Mononuclear cell (primary cell): ENCODE results near the gene SELENOO. TPM values are rescaled to one million over a fixed set of nuclear protein-coding genes. Genes with fewer than 3 reads are reported as not detected.

Experiments used
- H3K27me3 ChIP-seq: 2 replicates; pipeline ENCODE4 v1.6.0; 2011; ENCODE audit warnings: low read length, control low read depth; ENCODE audit not compliant: insufficient read depth
- H3K4me1 ChIP-seq: 2 replicates; pipeline ENCODE4 v1.5.1; 2011; ENCODE audit warnings: mild to moderate bottlenecking, low read length, control low read depth; ENCODE audit not compliant: insufficient read depth
- H3K4me3 ChIP-seq: 2 replicates; pipeline ENCODE4 v1.5.1; 2011; ENCODE audit warnings: mild to moderate bottlenecking, low read length, moderate library complexity
- H3K9me3 ChIP-seq: 2 replicates; pipeline ENCODE4 v1.5.1; 2011; ENCODE audit warnings: low read depth, mild to moderate bottlenecking, control low read depth, low read length
- total RNA-seq: library from RNA; depleted of rRNA; stranded (reverse); fragments of >200 nt; gene quantifications from one replicate; pipeline ENCODE4 v1.2.3, GENCODE V29; 2012

The SELENOO gene
- total RNA-seq, 1 donor: 11.8 TPM

GRCh38 chr22:50224071-50224470 is 23.3 kb downstream of the SELENOO start:
- Histone ChIP-seq H3K4me3 (no peak overlapping the region), H3K27me3 (no peaks in the 10 kb centered on the region), H3K9me3 (no peaks in the 10 kb centered on the region), H3K4me1 (no peaks in the 10 kb centered on the region)

GRCh38 chr22:50225200-50225969 is 24.6 kb downstream of the SELENOO start:
- no peak overlapping the region for H3K4me3 ChIP-seq
- no peaks in the 10 kb centered on the region for H3K9me3 ChIP-seq
- H3K27me3 ChIP-seq: no peaks in the 10 kb centered on the region
- H3K4me1 ChIP-seq: no peaks in the 10 kb centered on the region

- Histone ChIP-seq H3K9me3 (no peaks in the 10 kb centered on the region), H3K4me1 (no peaks in the 10 kb centered on the region), H3K27me3 (no peaks in the 10 kb centered on the region), H3K4me3 (no peak overlapping the region)
Observed at GRCh38 chr22:50226063-50226874, 25.5 kb downstream of the SELENOO start.

GRCh38 chr22:50226875-50227165 is 26.0 kb downstream of the SELENOO start:
- H3K4me3 ChIP-seq: no peak overlapping the region
- no peaks in the 10 kb centered on the region for H3K9me3 ChIP-seq
- no peaks in the 10 kb centered on the region for H3K27me3 ChIP-seq
- no peaks in the 10 kb centered on the region for H3K4me1 ChIP-seq

GRCh38 chr22:50227579-50228215 is 26.9 kb downstream of the SELENOO start:
- Histone ChIP-seq H3K9me3 (no peaks in the 10 kb centered on the region), H3K4me1 (no peaks in the 10 kb centered on the region), H3K27me3 (no peaks in the 10 kb centered on the region), H3K4me3 (no peak overlapping the region)

- no peaks in the 10 kb centered on the region for H3K4me1 ChIP-seq
- H3K9me3 ChIP-seq: no peaks in the 10 kb centered on the region
- H3K4me3 ChIP-seq: no peak overlapping the region
- no peaks in the 10 kb centered on the region for H3K27me3 ChIP-seq
Observed at GRCh38 chr22:50228366-50228765, 27.6 kb downstream of the SELENOO start.

GRCh38 chr22:50229370-50229769 is 28.6 kb downstream of the SELENOO start:
- H3K4me1 ChIP-seq: no peaks in the 10 kb centered on the region
- no peaks in the 10 kb centered on the region for H3K9me3 ChIP-seq
- H3K27me3 ChIP-seq: no peaks in the 10 kb centered on the region
- no peak overlapping the region for H3K4me3 ChIP-seq

GRCh38 chr22:50232481-50233151 is 31.8 kb downstream of the SELENOO start:
- H3K4me1 ChIP-seq: no peaks in the 10 kb centered on the region

GRCh38 chr22:50233223-50233622 is 32.4 kb downstream of the SELENOO start:
- Histone ChIP-seq H3K27me3 (no peaks in the 10 kb centered on the region), H3K4me1 (no peaks in the 10 kb centered on the region), H3K9me3 (no peaks in the 10 kb centered on the region), H3K4me3 (no peak overlapping the region)

More at GRCh38 chr22:50232481-50233151, 31.8 kb downstream of the SELENOO start:
- Histone ChIP-seq H3K4me3 (no peak overlapping the region), H3K27me3 (no peaks in the 10 kb centered on the region), H3K9me3 (no peaks in the 10 kb centered on the region)

GRCh38 chr22:50236731-50237409 is 36.1 kb downstream of the SELENOO start:
- H3K27me3 ChIP-seq: no peaks in the 10 kb centered on the region
- H3K4me3 ChIP-seq: no peak overlapping the region
- peaks cover 14% of the 10 kb centered on the region for H3K4me1 ChIP-seq
- H3K9me3 ChIP-seq: no peaks in the 10 kb centered on the region

- peaks cover 33% of the 10 kb centered on the region for H3K4me1 ChIP-seq
- H3K9me3 ChIP-seq: no peaks in the 10 kb centered on the region
- no peaks in the 10 kb centered on the region for H3K27me3 ChIP-seq
- H3K4me3 ChIP-seq: no peak overlapping the region
Observed at GRCh38 chr22:50238755-50239154, 37.9 kb downstream of the SELENOO start.

- Histone ChIP-seq H3K4me3 (no peak overlapping the region), H3K4me1 (peaks cover 51% of the 10 kb centered on the region), H3K9me3 (no peaks in the 10 kb centered on the region), H3K27me3 (no peaks in the 10 kb centered on the region)
Observed at GRCh38 chr22:50242406-50242949, 41.7 kb downstream of the SELENOO start.

GRCh38 chr22:50243685-50244419 is 43.0 kb downstream of the SELENOO start:
- Histone ChIP-seq H3K4me3 (peak overlapping the region; percentile 73), H3K27me3 (no peaks in the 10 kb centered on the region), H3K9me3 (no peaks in the 10 kb centered on the region), H3K4me1 (peaks cover 65% of the 10 kb centered on the region)
